DMS114 treated with DMSO at 0.1 percent for 48 hours (cell line): Measurements from ENCODE around the gene TRIP12.
"Not testable (repeated sequence)": the region's sequence is repeated elsewhere in the genome, so short reads cannot be mapped to it uniquely, and the experiment has no call there.

ENCODE experiments used
- DNase-seq: peaks from one replicate; lab custom pipeline; 2025; ENCODE audit not compliant: unreplicated experiment; lab: John Stamatoyannopoulos, UW

Gene TRIP12

GRCh38 chr2:229835596-229836283 lies 86.1 kb downstream of the TRIP12 start:
- no peak for DNase-seq

GRCh38 chr2:229834368-229834767 lies 87.4 kb downstream of the TRIP12 start:
- DNase-seq: not testable (repeated sequence)

- no peak for DNase-seq
Measured at GRCh38 chr2:229832510-229832898, 89.3 kb downstream of the TRIP12 start.

GRCh38 chr2:229831805-229832509 lies 89.9 kb downstream of the TRIP12 start:
- DNase-seq: no peak

GRCh38 chr2:229825476-229825875 lies 96.3 kb downstream of the TRIP12 start:
- DNase-seq: no peak

- no peak for DNase-seq
Measured at GRCh38 chr2:229821316-229821715, 100.5 kb downstream of the TRIP12 start.

- no peak for DNase-seq
Measured at GRCh38 chr2:229818230-229818629, 103.6 kb downstream of the TRIP12 start.

GRCh38 chr2:229815858-229816257 lies 106.0 kb downstream of the TRIP12 start:
- DNase-seq: no peak

- no peak for DNase-seq
Measured at GRCh38 chr2:229815342-229815741, 106.5 kb downstream of the TRIP12 start.

GRCh38 chr2:229810786-229811185 lies 111.0 kb downstream of the TRIP12 start:
- DNase-seq: no peak

GRCh38 chr2:229805559-229805958 lies 116.2 kb downstream of the TRIP12 start:
- DNase-seq: no peak

GRCh38 chr2:229802785-229803184 lies 119.0 kb downstream of the TRIP12 start:
- DNase-seq: no peak

GRCh38 chr2:229800997-229801754 lies 120.6 kb downstream of the TRIP12 start:
- peak; percentile 26 for DNase-seq

- no peak for DNase-seq
Measured at GRCh38 chr2:229798446-229799155, 123.2 kb downstream of the TRIP12 start.

GRCh38 chr2:229795058-229795457 lies 126.8 kb downstream of the TRIP12 start:
- DNase-seq: no peak

- no peak for DNase-seq
Measured at GRCh38 chr2:229794636-229795035, 127.2 kb downstream of the TRIP12 start.

- DNase-seq: not testable (repeated sequence)
Measured at GRCh38 chr2:229786289-229786688, 135.5 kb downstream of the TRIP12 start.

- DNase-seq: no peak
Measured at GRCh38 chr2:229784791-229785190, 137.0 kb downstream of the TRIP12 start.

GRCh38 chr2:229783108-229783721 lies 138.6 kb downstream of the TRIP12 start:
- no peak for DNase-seq

- DNase-seq: peak; percentile 19
Measured at GRCh38 chr2:229780856-229781773, 140.7 kb downstream of the TRIP12 start.
